ENCODE results near the gene MAP3K12. TPM values are rescaled to one million over a fixed set of nuclear protein-coding genes. Genes with fewer than 3 reads are reported as not detected.

Gene MAP3K12
- total and polyA plus RNA-seq, 10 of the 15 experiments (the other 5 are each of a cell fraction or from before 2014, with no cell fraction given), result 0.45 to 14.9 (median 6.9) TPM

DNA sequence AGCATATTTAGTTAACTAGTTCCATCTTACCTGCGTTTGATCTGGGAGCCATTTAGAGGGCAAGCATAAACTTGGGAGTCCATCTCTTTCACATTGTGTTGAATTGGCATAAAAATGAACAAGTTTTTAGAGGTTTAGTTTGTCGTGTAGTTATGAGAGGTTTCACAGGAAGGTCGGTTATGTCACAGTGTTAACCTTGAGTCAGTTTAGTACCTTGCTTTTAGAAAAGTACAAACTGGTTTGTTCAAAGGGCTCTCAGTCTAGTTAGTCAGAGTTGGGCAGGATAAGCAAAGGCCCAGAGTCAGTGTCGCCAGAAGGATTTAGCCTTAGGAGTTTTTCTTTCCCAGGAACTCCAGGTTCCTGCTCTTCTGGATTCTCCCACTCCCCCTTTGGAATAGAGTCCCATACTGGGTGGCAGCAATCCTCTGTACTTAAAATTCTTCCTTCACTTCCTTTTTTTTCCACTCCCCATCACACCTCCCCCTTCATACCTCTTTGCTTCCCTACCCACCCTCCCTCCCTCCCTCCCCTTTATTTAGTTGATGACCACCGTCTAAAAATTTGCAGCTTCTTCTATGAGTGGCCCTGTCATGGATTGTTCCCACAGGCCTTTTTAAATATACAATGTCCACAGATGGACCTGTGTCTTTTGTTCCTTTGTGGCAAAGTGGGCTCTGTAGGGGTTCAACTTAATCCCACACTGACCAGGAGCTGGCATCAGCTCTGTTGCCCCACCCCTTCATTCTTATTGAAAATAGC is 35.3 kb downstream of the MAP3K12 start:
- ChIA-PET CTCF (interaction anchor here (2.3 kb wide), 1 partner anchor 13 kb away, joined by 8 read pairs; no protein-coding TSS in a partner anchor), POLR2A (interaction anchor here (0.6 kb wide), 4 partner anchors 12 to 18 kb away, joined by 3 read pairs; no protein-coding TSS in a partner anchor), SMC1A (ENCODE audit: uncharacterized antibody, unreplicated experiment) (interaction anchor here (1.4 kb wide), 1 partner anchor 15 kb away, joined by 3 read pairs; no protein-coding TSS in a partner anchor), RAD21 (ENCODE audit: unreplicated experiment) (no interaction called here)
- in situ Hi-C loops (cut with MboI) (no loop called here), intact Hi-C loops (cut with micrococcal nuclease; ENCODE audit: unreplicated experiment) (no loop called here)
- Histone ChIP-seq H4K20me1 (ENCODE audit: control insufficient read depth, insufficient read depth) (peaks cover 17% of the 10 kb centered on the region), H3K4me1 (ENCODE audit: control insufficient read depth, insufficient read depth, low read length) (peaks cover 4% of the 10 kb centered on the region), H3K79me2 (ENCODE audit: control insufficient read depth, insufficient read depth, low read length) (peaks cover 35% of the 10 kb centered on the region), H3K4me3 (no peak overlapping the region), H3K36me3 (ENCODE audit: control insufficient read depth in 2 of 2, insufficient read depth in 2 of 2, low read length in 1 of 2) (peaks cover 39 to 80% of the 10 kb centered on the region in 2 experiments), H3K9me3 (replicated peaks; ENCODE audit: control insufficient read depth, insufficient read depth, low read length) (no peaks in the 10 kb centered on the region), H3K9ac (ENCODE audit: control insufficient read depth, insufficient read depth, low read length) (no peak overlapping the region), H3K27ac (ENCODE audit: control insufficient read depth, insufficient read depth) (no peak overlapping the region), H2AFZ (ENCODE audit: control insufficient read depth, low read depth, low read length) (no peak overlapping the region), H3K27me3 (replicated peaks in 1 of 2; ENCODE audit: control insufficient read depth in 2 of 2, insufficient read depth in 2 of 2, low read length in 1 of 2) (no peaks in the 10 kb centered on the region), H3K4me2 (ENCODE audit: control insufficient read depth, insufficient read depth) (no peak overlapping the region)
- 0 out of 3 replicates have a peak, but pooled peaks have one; percentile 7 for ATAC-seq
- no peak for FAIRE-seq
- DNase-seq (ENCODE audit: low read depth, low spot score), result no peak
- WGBS (ENCODE audit: insufficient coverage, insufficient replicate concordance, low lambda C conversion rate, missing lambda C conversion rate), result 20% methylated on average over 5 of the region's 5 CpGs
- BruUV-seq (replicated peaks), result no TSS peak
- TF ChIP-seq SREBF2 (IDR thresholded peaks at IDR 0.05; ENCODE audit: low read length), result no peak
- TF ChIP-seq RELA (IDR thresholded peaks at IDR 0.05; ENCODE audit: borderline replicate concordance, partially characterized antibody), result no peak
- no peak for TF ChIP-seq POLR2AphosphoS2 (IDR thresholded peaks at IDR 0.05; ENCODE audit: low read depth, low read length)
- TF ChIP-seq PAX8 (IDR thresholded peaks at IDR 0.05), result no peak
- no peak for TF ChIP-seq SRF (IDR thresholded peaks at IDR 0.05; ENCODE audit: low read depth in 2 of 2, low read length in 2 of 2)
- TF ChIP-seq, protein P1, sequence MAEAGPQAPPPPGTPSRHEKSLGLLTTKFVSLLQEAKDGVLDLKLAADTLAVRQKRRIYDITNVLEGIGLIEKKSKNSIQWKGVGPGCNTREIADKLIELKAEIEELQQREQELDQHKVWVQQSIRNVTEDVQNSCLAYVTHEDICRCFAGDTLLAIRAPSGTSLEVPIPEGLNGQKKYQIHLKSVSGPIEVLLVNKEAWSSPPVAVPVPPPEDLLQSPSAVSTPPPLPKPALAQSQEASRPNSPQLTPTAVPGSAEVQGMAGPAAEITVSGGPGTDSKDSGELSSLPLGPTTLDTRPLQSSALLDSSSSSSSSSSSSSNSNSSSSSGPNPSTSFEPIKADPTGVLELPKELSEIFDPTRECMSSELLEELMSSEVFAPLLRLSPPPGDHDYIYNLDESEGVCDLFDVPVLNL (IDR thresholded peaks at IDR 0.05; ENCODE audit: low read depth, low read length), result no peak
- TF ChIP-seq, protein P2, sequence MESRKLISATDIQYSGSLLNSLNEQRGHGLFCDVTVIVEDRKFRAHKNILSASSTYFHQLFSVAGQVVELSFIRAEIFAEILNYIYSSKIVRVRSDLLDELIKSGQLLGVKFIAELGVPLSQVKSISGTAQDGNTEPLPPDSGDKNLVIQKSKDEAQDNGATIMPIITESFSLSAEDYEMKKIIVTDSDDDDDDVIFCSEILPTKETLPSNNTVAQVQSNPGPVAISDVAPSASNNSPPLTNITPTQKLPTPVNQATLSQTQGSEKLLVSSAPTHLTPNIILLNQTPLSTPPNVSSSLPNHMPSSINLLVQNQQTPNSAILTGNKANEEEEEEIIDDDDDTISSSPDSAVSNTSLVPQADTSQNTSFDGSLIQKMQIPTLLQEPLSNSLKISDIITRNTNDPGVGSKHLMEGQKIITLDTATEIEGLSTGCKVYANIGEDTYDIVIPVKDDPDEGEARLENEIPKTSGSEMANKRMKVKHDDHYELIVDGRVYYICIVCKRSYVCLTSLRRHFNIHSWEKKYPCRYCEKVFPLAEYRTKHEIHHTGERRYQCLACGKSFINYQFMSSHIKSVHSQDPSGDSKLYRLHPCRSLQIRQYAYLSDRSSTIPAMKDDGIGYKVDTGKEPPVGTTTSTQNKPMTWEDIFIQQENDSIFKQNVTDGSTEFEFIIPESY (IDR thresholded peaks at IDR 0.05), result no peak
- TF ChIP-seq SMC3 (IDR thresholded peaks at IDR 0.05; ENCODE audit: borderline replicate concordance, low read length), result no peak
- no peak for TF ChIP-seq STAT1 (conservative IDR thresholded peaks at IDR 0.05)
- TF ChIP-seq MEF2B (IDR thresholded peaks at IDR 0.05; ENCODE audit: partially characterized antibody, poor library complexity, severe bottlenecking), result no peak
- no peak for TF ChIP-seq NRF1 (conservative IDR thresholded peaks at IDR 0.05; ENCODE audit: low read depth, low read length)
- TF ChIP-seq ZNF622 (IDR thresholded peaks at IDR 0.05), result no peak
- no peak for TF ChIP-seq HDGF (IDR thresholded peaks at IDR 0.05)
- TF ChIP-seq, protein P3, sequence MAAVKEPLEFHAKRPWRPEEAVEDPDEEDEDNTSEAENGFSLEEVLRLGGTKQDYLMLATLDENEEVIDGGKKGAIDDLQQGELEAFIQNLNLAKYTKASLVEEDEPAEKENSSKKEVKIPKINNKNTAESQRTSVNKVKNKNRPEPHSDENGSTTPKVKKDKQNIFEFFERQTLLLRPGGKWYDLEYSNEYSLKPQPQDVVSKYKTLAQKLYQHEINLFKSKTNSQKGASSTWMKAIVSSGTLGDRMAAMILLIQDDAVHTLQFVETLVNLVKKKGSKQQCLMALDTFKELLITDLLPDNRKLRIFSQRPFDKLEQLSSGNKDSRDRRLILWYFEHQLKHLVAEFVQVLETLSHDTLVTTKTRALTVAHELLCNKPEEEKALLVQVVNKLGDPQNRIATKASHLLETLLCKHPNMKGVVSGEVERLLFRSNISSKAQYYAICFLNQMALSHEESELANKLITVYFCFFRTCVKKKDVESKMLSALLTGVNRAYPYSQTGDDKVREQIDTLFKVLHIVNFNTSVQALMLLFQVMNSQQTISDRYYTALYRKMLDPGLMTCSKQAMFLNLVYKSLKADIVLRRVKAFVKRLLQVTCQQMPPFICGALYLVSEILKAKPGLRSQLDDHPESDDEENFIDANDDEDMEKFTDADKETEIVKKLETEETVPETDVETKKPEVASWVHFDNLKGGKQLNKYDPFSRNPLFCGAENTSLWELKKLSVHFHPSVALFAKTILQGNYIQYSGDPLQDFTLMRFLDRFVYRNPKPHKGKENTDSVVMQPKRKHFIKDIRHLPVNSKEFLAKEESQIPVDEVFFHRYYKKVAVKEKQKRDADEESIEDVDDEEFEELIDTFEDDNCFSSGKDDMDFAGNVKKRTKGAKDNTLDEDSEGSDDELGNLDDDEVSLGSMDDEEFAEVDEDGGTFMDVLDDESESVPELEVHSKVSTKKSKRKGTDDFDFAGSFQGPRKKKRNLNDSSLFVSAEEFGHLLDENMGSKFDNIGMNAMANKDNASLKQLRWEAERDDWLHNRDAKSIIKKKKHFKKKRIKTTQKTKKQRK (IDR thresholded peaks at IDR 0.05; ENCODE audit: low read depth, low read length), result no peak
- no peak for TF ChIP-seq IKZF1 (conservative IDR thresholded peaks at IDR 0.05)
- TF ChIP-seq RAD21 (IDR thresholded peaks at IDR 0.05; ENCODE audit: insufficient read depth, low read depth, low read length), result no peak
- TF ChIP-seq TCF7 (IDR thresholded peaks at IDR 0.05; ENCODE audit: borderline replicate concordance), result no peak
- TF ChIP-seq CREM (IDR thresholded peaks at IDR 0.05; ENCODE audit: low read depth), result no peak
